ENCODE data around the gene PAPLN. TPM values are rescaled to one million over a fixed set of nuclear protein-coding genes. Genes with fewer than 3 reads are reported as not detected.

The PAPLN gene
- total and polyA plus RNA-seq, 2 of the 13 experiments (the other 11 are each of a cell fraction or from before 2014, with no cell fraction given) = not detected

- TF ChIP-seq GMEB2 (CRISPR knock-in tag; IDR thresholded peaks at IDR 0.05; ENCODE audit: low read depth) (no peak), MATR3 (CRISPR knock-in tag; IDR thresholded peaks at IDR 0.05) (no peak), IRF2 (CRISPR knock-in tag; IDR thresholded peaks at IDR 0.05) (no peak)
Measured at GRCh38 chr14:73277376-73277775, 40.1 kb downstream of the PAPLN start (continued).

- H3K79me2 ChIP-seq (ENCODE audit: insufficient read depth, low read length) = no peaks in the 10 kb centered on the region
- no peaks in the 10 kb centered on the region for H3K9me3 ChIP-seq (ENCODE audit: low read length)
- peaks cover 30 to 62% of the 10 kb centered on the region in 2 experiments for H3K36me3 ChIP-seq (replicated peaks in 1 of 2; ENCODE audit: control insufficient read depth in 1 of 2, insufficient read depth in 2 of 2, low read length in 2 of 2)
- 98% methylated on average over 5 of the region's 5 CpGs for WGBS (ENCODE audit: low lambda C conversion rate)
- H3K4me1 ChIP-seq (ENCODE audit: insufficient read depth, low read length) = peaks cover 12% of the 10 kb centered on the region
- no peaks in the 10 kb centered on the region for H3K27me3 ChIP-seq (ENCODE audit: control insufficient read depth in 1 of 2, insufficient read depth in 2 of 2, low read length in 2 of 2)
- BruUV-seq (replicated peaks) = no TSS peak
- H4K20me1 ChIP-seq (ENCODE audit: insufficient read depth, low read length) = peaks cover 4% of the 10 kb centered on the region; the same call in 1 of the 2 replicates
- ChIA-PET CTCF (ENCODE audit: low intra/inter-chr PET ratio, low total read pairs) (no interaction called here), POLR2A (no interaction called here)
- intact Hi-C loops (cut with micrococcal nuclease; ENCODE audit: unreplicated experiment) = loop anchor here (10.0 kb wide), 1 partner anchor 46 kb away; the partner anchor contains the start of gene PAPLN
- H3K27ac ChIP-seq (ENCODE audit: extremely low read length, insufficient read depth, low read length) = no peak overlapping the region
- H3K9ac ChIP-seq (ENCODE audit: insufficient read depth, low read depth, low read length) = no peak overlapping the region
- no peak overlapping the region for H3K4me3 ChIP-seq (replicated peaks in 1 of 3; ENCODE audit: insufficient read depth in 1 of 3, low read depth in 2 of 3, low read length in 3 of 3)
- in situ Hi-C loops (cut with HindIII; ENCODE audit: extremely low pct_ligation_motif_present, low pct_unique_long_range_greater_than_20kb) = no loop called here
- FAIRE-seq (no peak), ATAC-seq (no peak), DNase-seq (ENCODE audit: low spot score) (no peak)
- no peak overlapping the region for H3K4me2 ChIP-seq (ENCODE audit: low read depth, low read length)
- H2AFZ ChIP-seq (ENCODE audit: low read length) = no peak overlapping the region
- TF ChIP-seq ZBTB4 (CRISPR knock-in tag; IDR thresholded peaks at IDR 0.05; ENCODE audit: borderline replicate concordance) = no peak
- no peak for TF ChIP-seq NFIB (CRISPR knock-in tag; IDR thresholded peaks at IDR 0.05; ENCODE audit: borderline replicate concordance)
- no peak for TF ChIP-seq UBTF (CRISPR knock-in tag; IDR thresholded peaks at IDR 0.05)
- no peak for TF ChIP-seq ZNF343 (CRISPR knock-in tag; IDR thresholded peaks at IDR 0.05)
- no peak for TF ChIP-seq KAT2B (IDR thresholded peaks at IDR 0.05; ENCODE audit: borderline replicate concordance, low read depth, low read length)
- no peak for TF ChIP-seq TMF1 (CRISPR knock-in tag; IDR thresholded peaks at IDR 0.05; ENCODE audit: low read depth)
- no peak for TF ChIP-seq TSC22D2 (CRISPR knock-in tag; IDR thresholded peaks at IDR 0.05; ENCODE audit: borderline replicate concordance)
- TF ChIP-seq HIC2 (CRISPR knock-in tag; IDR thresholded peaks at IDR 0.05; ENCODE audit: low read depth) = no peak
- TF ChIP-seq KMT2A (CRISPR knock-in tag; IDR thresholded peaks at IDR 0.05) = no peak
- TF ChIP-seq GZF1 (CRISPR knock-in tag; IDR thresholded peaks at IDR 0.05) = no peak
Measured at GRCh38 chr14:73280903-73281302, 43.6 kb downstream of the PAPLN start.
